NB4 (cell line): ENCODE data around the gene ST13.

ENCODE experiments used
- DNase-seq: peaks from one replicate; pipeline ENCODE4 v3.0.0; 2010; ENCODE audit warnings: low read depth
- H3K4me3 ChIP-seq: one replicate; pipeline ENCODE4 v1.5.1; 2011; ENCODE audit warnings: mild to moderate bottlenecking, low read depth, low read length, moderate library complexity
- MYC ChIP-seq: IDR thresholded peaks from 2 replicates; pipeline ENCODE4 v1.6.1; 2011; ENCODE audit warnings: low read depth, low read length
- POLR2A ChIP-seq: IDR thresholded peaks from 2 replicates; pipeline ENCODE4 v1.6.1; 2011; ENCODE audit warnings: mild to moderate bottlenecking; ENCODE audit not compliant: insufficient read length; ENCODE audit errors: extremely low read depth
- TF ChIP-seq, protein P1 (sequence below): IDR thresholded peaks from 2 replicates; pipeline ENCODE4 v1.6.1; 2011; ENCODE audit warnings: low read depth, low read length
- TF ChIP-seq, protein P2 (sequence below): IDR thresholded peaks from one replicate; pipeline ENCODE4 v1.5.1; 2012; ENCODE audit warnings: low read depth, low read length

ST13 gene

DNA sequence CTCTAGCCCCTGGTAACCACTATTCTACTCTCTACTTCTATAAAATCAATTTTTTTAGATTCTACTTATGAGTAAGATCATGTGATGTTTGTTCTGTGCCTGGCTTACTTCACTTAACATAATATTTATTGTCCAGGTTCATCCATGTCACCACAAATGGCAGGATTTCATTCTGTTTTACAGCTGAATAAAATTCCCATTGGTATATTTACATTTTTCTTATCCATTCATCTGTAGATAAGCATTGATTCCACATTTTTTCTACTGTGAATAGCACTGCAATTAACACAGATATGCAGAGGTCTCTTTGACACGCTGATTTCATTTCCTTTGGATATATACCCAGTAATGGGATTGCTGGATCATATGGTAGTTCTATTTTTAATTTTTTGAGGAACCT lies 53.1 kb downstream of the ST13 start:
- no peak for DNase-seq
- TF ChIP-seq POLR2A, result no peak
- TF ChIP-seq, protein P1, sequence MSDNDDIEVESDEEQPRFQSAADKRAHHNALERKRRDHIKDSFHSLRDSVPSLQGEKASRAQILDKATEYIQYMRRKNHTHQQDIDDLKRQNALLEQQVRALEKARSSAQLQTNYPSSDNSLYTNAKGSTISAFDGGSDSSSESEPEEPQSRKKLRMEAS, result no peak
- H3K4me3 ChIP-seq, result no peak overlapping the region

DNA sequence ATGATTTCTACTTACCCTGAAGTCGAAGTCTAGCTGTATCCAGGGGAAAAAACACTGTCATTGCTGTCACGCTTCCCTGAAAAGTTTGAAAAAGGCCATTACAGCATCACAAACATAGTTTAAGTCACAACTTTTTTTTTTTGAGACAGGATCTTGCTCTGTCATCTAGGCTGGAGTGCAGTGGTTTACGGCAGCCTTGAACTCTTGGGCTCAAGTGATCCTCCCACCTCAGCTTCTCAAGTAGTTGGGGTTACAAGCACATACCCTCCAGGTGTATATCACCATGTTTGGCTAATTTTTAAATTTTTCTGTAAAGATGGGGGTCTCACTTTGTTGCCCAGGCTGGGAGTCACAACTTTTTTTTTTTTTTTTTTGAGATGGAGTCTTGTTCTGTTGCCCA lies 57.4 kb downstream of the ST13 start:
- TF ChIP-seq MYC (no peak), POLR2A (no peak)
- TF ChIP-seq, protein P2, sequence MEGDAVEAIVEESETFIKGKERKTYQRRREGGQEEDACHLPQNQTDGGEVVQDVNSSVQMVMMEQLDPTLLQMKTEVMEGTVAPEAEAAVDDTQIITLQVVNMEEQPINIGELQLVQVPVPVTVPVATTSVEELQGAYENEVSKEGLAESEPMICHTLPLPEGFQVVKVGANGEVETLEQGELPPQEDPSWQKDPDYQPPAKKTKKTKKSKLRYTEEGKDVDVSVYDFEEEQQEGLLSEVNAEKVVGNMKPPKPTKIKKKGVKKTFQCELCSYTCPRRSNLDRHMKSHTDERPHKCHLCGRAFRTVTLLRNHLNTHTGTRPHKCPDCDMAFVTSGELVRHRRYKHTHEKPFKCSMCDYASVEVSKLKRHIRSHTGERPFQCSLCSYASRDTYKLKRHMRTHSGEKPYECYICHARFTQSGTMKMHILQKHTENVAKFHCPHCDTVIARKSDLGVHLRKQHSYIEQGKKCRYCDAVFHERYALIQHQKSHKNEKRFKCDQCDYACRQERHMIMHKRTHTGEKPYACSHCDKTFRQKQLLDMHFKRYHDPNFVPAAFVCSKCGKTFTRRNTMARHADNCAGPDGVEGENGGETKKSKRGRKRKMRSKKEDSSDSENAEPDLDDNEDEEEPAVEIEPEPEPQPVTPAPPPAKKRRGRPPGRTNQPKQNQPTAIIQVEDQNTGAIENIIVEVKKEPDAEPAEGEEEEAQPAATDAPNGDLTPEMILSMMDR, result no peak
- TF ChIP-seq, protein P1, result no peak

DNA sequence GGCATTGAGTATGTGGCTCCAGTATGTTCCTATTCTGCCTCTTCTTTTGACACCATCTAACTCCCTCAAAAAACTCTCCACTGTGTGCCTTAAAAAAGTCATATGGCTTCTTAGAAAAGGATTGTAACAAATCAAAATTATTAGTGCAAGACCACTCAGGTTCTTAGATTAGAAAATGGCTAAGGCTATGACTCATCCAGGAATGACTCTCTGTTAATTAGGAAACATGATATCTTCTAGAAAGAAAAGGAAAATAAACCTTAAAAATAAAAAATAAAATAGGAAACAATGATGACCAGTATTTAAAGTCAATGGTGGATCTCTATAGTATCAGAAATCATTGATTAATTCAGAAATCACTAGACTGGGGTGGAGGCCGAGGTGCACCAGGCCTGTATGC lies 59.0 kb downstream of the ST13 start:
- H3K4me3 ChIP-seq, result no peak overlapping the region
- DNase-seq, result no peak
- TF ChIP-seq MYC (no peak), POLR2A (no peak)
- TF ChIP-seq, protein P2, result no peak
- TF ChIP-seq, protein P1, result no peak

More for the DNA sequence above, 57.4 kb downstream of the ST13 start:
- no peak for DNase-seq
- no peak overlapping the region for H3K4me3 ChIP-seq

DNA sequence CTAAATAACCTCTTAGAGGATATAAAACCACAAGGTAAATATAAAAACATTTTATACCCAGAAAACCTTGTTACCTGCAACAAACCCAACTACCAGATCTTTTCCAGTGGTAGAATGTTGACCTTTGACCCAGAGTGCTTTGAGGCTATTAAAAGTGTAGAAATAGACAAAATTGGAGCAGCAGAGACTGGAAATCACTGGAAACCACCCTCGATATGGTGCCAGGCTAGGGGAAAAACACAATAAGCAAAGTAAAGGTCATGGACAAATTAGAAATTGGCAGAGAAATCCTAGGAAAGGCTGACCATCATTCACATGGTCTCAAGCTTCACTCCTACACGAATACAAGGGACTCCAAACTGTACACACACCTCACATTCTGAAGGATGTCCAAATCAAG lies 64.0 kb downstream of the ST13 start:
- DNase-seq, result no peak
- H3K4me3 ChIP-seq, result no peak overlapping the region
- TF ChIP-seq POLR2A, result no peak
- TF ChIP-seq, protein P2, result no peak
- TF ChIP-seq MYC, result no peak
- TF ChIP-seq, protein P1, result no peak

DNA sequence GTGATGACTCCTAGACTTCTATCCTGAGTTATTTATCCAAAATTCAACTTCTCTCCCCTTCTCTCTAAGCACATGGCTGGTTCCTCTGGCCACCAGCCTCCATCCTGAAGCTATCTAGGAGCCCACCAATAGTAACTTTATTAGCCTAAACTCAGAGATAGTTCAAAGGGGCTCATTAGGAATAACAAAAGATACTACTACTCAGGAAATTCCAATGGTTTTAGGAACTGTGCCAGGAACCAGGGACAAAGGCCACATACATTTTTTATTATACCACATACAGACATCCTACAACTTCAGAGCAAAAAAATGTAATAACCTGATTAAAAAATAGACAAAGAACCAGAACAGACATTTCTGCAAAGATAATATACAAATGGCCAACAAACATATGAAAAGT lies 65.2 kb downstream of the ST13 start:
- H3K4me3 ChIP-seq, result no peak overlapping the region
- TF ChIP-seq, protein P1, result no peak
- TF ChIP-seq MYC (no peak), POLR2A (no peak)
- TF ChIP-seq, protein P2, result no peak
- DNase-seq, result no peak

DNA sequence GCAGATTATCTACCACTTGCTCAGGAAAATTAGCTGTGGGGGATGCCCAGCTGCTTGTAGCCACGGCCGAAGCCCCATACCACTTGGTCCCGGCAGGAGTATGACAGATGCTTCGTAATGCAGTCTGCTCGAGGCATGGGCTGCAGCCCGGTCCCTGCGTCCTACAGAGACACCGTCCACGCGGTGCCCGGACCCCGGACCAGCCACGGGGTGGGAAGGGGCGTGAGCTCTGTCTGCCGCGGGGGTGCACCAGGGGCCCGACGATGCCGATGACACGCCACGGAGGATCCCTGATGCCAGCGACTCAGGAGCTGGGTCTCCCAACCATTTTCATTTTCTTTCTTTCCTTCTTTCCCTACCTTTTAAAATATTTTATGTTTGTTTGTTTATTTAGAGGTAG lies 67.3 kb downstream of the ST13 start:
- no peak for DNase-seq
- no peak overlapping the region for H3K4me3 ChIP-seq
- TF ChIP-seq, protein P1, result no peak
- TF ChIP-seq, protein P2, result no peak
- no peak for TF ChIP-seq POLR2A
- no peak for TF ChIP-seq MYC
